H4 (cell line): ENCODE measurements around the gene PPP1R3A. TPM values are rescaled to one million over a fixed set of nuclear protein-coding genes. Genes with fewer than 3 reads are reported as not detected.
"Not testable (repeated sequence)": the region's sequence is repeated elsewhere in the genome, so short reads cannot be mapped to it uniquely, and the experiment has no call there.

Source experiments
- DNase-seq: peaks from one replicate; pipeline ENCODE4 v3.0.0-alpha.2; 2015; ENCODE audit warnings: low spot score
- total RNA-seq: library from RNA; depleted of rRNA; stranded (reverse); fragments of >200 nt; shearing (Covaris generic); gene quantifications from 2 replicates; pipeline ENCODE4 v1.2.3, GENCODE V29; 2014; rRNA removed

Gene PPP1R3A
- not detected in 2 replicates for total RNA-seq

GRCh38 chr7:113918946-113919345, at the start of gene PPP1R3A:
TSS of gene PPP1R3A (minus strand) at chr7:113919009. CDS start at chr7:113918996, 13 bp downstream.
- DNase-seq: no peak

DNA sequence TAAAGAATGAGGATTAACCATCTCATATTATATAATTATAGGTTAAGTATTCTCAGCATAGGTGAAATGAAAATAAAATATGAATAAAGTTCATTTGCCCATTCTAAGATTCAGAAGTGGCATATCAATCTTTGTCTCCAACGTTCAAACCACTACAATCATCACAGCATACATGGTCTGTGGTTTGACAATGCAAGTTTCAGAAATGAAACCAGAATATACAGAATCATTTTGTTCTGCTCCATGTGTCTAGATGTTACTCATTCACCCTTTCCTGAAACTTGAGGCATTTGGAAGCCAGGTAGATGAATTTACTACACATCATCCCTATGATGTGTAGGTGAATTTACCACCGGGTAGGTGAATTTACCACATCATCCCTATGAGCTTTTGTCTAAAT, 44.5 kb upstream of the PPP1R3A start:
- DNase-seq: no peak

GRCh38 chr7:113959910-113960309, 41.1 kb upstream of the PPP1R3A start:
- no peak for DNase-seq

DNA sequence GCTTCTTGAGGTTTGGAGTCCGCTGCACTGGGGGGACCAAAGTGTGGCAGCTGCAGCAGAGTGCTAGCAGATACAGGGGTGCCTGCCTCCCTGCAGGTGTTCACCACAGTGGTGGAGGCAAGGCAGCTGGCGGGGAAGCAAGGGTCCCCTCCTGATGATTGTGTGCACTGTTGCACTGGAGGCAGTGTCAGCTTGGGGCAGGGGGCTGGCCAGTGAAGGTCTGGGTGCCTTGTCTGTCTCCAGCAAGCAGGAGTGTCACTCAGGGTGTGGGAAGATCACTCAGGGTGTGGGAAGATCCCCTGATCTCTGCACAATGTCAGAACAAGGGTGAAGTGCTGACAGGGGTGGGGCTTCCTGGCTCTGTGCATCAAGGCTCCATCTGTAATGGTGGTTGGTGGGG, 36.3 kb upstream of the PPP1R3A start:
- DNase-seq: no peak

GRCh38 chr7:113953553-113953952, 34.7 kb upstream of the PPP1R3A start:
- DNase-seq: no peak

DNA sequence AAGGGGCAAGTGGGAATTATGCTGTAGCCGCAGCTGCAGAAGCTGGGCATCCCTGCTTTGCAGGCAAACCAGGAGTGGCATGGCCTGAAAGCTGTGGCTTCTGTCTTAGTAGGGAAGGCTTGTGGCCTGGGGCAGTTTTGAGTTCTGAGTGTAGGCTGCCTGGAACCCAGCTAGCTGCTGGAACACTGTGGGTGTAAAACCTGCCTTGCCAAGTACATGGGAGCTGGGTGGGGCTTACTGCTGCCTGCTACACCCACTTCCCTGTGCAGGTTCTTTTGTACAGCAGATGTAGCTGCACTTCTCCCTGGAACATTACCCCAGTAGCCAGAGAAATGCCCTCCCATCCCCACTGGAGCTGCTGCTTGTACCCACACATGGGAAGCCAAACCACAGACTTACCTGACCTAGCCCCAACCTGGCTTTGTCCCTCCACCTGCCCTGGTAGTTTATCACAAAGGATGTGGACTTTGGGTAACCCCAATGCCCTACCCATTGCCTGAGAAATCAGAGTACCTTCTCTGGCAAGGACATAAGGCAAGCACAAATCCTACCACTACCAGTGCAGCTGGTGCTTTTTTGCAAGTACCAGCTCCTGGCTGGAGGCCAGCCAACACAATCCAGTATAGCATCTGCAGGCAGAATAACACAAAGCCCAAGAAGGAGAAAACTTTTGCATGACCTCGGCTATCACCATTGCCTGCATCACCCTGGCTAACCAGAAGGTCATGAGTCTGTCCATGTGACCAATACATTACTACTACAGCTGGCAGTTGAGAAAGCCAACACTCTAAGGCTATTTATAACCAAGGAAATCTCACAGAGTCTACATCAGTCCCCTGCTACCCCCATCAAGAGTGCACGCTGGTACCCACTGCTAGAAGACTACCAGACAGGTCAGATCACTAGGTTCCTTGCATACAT, 26.5 kb upstream of the PPP1R3A start:
- DNase-seq: no peak

GRCh38 chr7:113936982-113937381, 18.2 kb upstream of the PPP1R3A start:
- DNase-seq: no peak

- DNase-seq: no peak
These were observed 17.7 kb upstream of the PPP1R3A start for GRCh38 chr7:113936535-113936934.

- DNase-seq: not testable (repeated sequence)
These were observed 10.6 kb upstream of the PPP1R3A start for GRCh38 chr7:113929389-113929788.

DNA sequence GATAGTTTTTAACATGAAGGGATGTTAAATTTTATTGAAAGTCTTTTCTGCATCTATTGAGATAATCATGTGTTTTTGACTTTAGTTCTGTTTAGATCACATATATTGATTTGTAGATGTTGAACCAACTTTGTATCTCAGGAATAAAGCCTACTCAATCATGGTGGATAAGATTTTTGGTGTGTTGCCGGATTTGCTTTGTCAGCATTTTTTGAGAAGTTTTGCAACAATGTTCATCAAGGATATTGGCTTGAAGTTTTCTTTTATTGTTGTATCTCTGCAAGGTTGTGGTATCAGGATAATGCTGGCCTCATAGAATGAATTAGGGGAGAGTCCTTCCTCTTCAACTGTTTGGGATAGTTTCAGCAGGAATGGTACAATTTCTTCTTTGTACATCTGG, 9.3 kb upstream of the PPP1R3A start:
- DNase-seq: no peak

- no peak for DNase-seq
These were observed 3.2 kb upstream of the PPP1R3A start for GRCh38 chr7:113922049-113922448.

DNA sequence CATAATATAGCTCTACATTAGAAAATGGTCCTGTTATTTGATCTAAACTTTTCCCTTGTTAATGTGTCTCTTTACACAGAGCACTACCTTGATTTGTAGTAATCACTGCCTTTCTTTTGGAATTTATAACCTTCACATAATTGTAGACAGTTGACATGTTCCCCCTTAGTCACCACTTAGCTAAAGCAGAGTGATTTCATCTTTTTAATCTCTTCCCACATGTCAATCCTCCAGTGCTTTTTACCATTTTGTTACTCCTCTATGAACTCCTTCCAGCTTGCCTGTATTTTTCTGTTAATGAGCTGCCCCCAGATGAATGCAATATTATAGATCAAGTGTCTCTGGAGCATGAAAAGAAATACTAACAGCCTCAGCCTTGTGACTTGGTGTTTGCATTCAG, 2.6 kb upstream of the PPP1R3A start:
- DNase-seq: no peak

DNA sequence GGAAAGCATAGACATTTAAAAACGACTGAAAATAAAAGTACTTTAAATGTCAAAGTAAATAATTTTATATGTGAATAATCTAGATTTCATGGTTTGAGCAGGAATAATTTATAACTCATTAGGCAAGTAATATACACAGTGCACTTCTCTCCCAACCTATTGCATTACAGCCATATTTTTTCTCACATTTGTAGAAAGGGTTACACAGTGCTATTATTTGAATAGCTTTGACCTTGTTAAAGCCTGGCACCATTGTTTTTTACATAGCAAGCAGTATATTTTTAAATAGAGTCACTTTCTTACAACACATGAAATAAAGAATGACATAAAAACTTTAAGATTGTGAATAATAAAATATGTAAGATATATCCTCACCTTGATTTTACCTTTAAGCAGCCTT, 969 bp downstream of the PPP1R3A start:
- no peak for DNase-seq

DNA sequence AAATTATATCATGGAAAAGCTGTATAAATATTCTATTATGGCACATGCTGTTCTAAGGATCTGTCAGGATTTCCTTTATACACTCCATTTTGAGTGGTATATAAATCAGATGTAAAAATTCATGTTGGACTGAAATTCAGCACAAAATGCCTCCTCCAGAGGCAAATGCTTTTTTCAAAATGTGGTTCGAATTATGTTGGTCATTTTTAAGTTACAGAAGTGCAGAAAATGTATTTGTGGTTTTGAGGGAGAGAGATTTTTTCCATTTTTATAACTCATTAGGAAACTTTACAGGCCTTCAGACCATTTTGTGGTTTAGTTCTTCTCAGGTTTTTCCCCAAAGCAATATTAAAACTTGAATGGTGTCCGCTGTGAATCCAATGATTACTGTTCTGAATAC, 2.9 kb downstream of the PPP1R3A start:
- no peak for DNase-seq

GRCh38 chr7:113912876-113913275, 5.9 kb downstream of the PPP1R3A start:
- DNase-seq: no peak

GRCh38 chr7:113907617-113908016, 11.2 kb downstream of the PPP1R3A start:
- DNase-seq: no peak

DNA sequence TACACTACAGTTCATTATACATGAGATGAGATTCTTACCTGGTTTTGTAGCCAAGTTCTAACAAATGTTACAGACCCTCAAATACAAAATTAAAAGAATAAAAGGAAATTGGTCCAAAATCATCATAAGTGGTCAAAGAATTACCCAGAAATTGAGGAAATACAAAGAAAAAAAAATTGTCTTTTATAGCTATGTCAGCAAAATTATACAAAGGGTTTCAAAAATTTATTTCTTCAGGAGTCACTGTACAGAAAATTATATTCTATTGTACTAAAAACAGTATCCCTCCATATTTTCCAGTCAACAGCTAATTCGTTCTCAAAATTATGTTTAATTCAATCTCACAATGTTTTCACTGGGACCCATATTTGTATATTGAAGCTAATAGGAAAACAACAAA, 14.3 kb downstream of the PPP1R3A start:
- DNase-seq: no peak

DNA sequence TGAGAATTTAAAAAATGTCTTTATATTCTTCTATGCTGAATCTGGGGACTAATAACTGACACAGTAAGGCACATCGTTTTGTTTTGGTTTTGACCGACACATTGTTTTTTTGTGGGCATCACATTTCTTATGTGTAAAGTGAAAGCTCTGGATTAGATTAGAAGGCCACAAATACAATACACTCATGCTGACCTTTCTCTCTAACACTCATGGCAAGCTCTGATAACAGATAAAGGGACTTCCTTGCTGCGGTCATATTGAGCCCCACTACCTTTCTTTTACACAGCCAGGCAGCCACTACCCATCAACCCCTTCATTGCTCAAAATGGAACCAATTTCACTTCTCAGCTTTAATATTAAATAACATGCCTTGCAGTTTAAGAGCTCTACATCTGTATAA, 26.0 kb downstream of the PPP1R3A start:
- no peak for DNase-seq

GRCh38 chr7:113891828-113892227, 27.0 kb downstream of the PPP1R3A start:
- DNase-seq: peak; percentile 53

DNA sequence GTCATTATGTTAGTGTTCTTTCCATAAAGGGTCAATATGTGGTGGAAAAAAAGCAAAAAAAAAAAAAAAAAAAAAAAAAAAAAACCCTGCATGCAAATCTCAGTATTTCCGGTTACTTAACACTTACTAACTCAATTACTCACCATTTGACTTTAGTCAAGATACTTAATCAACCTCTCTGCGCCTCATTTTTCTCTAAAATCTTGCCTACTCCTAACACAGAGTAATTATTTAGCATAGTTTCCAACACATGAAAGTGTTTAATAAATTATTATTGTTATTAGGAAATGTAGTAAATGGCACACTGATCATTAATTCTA, 27.8 kb downstream of the PPP1R3A start:
- no peak for DNase-seq

DNA sequence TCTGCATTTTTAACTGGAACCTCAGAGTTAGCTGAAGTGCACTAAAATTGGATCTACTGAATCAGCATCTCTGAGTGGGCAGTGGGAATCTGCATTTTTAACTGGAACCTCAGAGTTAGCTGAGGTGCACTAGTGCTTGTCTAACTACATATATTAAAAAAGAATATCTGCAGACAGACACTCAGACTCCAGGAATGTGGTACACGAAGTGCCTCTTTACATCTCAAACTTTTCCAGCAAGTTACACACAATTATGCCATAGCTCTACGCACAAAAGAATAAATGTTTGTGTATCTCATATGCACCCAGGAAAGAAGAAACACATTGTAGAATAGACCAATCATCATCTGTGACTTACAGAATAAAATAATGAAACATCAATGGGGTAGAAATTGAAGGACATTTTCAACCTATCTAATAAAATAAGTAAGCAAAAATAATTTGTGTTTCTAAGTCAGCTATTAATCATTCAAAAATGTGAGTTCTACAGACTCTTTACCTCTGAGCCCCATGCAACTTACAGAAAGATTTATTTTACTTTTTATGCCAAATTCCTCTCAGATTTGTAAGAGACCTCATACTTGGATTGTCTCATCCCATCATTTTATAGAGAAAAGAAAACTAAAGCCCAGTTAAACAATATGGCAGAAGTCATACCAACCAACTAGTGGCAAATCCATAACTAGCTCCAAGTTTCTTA, 28.3 kb downstream of the PPP1R3A start:
- DNase-seq: no peak

- DNase-seq: no peak
These were observed 35.7 kb downstream of the PPP1R3A start for GRCh38 chr7:113883096-113883495.

GRCh38 chr7:113880559-113880958, 38.2 kb downstream of the PPP1R3A start:
- DNase-seq: no peak
